Endodermal cell (in vitro differentiated cells): Measurements from ENCODE around the gene TSHZ3. TPM values are rescaled to one million over a fixed set of nuclear protein-coding genes. Genes with fewer than 3 reads are reported as not detected.

Experiments
- DNase-seq: peaks from one replicate; pipeline ENCODE4 v3.0.0-alpha.2; 2017
- H3K27ac ChIP-seq: 2 replicates; pipeline ENCODE4 v1.5.1; 2013; ENCODE audit warnings: mild to moderate bottlenecking, low read depth, low read length, moderate library complexity
- H3K27me3 ChIP-seq: 2 replicates; pipeline ENCODE4 v1.6.1; 2013; ENCODE audit warnings: mild to moderate bottlenecking, low read length, moderate library complexity; ENCODE audit not compliant: insufficient read depth, control insufficient read depth, poor library complexity, severe bottlenecking
- H3K36me3 ChIP-seq: 2 replicates; pipeline ENCODE4 v1.7.0; 2013; ENCODE audit warnings: mild to moderate bottlenecking, low read length, moderate library complexity; ENCODE audit not compliant: control insufficient read depth, insufficient read depth
- H3K4me1 ChIP-seq: one replicate; pipeline ENCODE4 v1.7.0; 2013; ENCODE audit warnings: low read length; ENCODE audit not compliant: control insufficient read depth, insufficient read depth
- H3K4me3 ChIP-seq: 2 replicates; pipeline ENCODE4 v1.5.1; 2013; ENCODE audit warnings: mild to moderate bottlenecking, low read length, moderate library complexity
- H3K9ac ChIP-seq: 2 replicates; pipeline ENCODE4 v1.6.1; 2013; ENCODE audit warnings: mild to moderate bottlenecking, low read length, moderate library complexity; ENCODE audit not compliant: poor library complexity, severe bottlenecking; ENCODE audit errors: extremely low read depth
- H3K9me3 ChIP-seq: 2 replicates; pipeline ENCODE4 v1.6.1; 2013; ENCODE audit warnings: mild to moderate bottlenecking, low read length, moderate library complexity; ENCODE audit not compliant: control insufficient read depth
- H3K27ac Mint-ChIP-seq: 2 replicates; pipeline ENCODE4 v1.8.0; 2020; ENCODE audit warnings: mixed read lengths
- H3K27me3 Mint-ChIP-seq: 2 replicates; pipeline ENCODE4 v1.8.0; 2021; ENCODE audit warnings: mild to moderate bottlenecking, mixed read lengths; ENCODE audit not compliant: insufficient read depth
- H3K36me3 Mint-ChIP-seq: 2 replicates; pipeline ENCODE4 v1.8.0; 2020; ENCODE audit warnings: low read depth, mixed read lengths
- H3K4me1 Mint-ChIP-seq: 2 replicates; pipeline ENCODE4 v1.8.0; 2020; ENCODE audit warnings: mixed read lengths
- H3K4me3 Mint-ChIP-seq: 2 replicates; pipeline ENCODE4 v1.8.0; 2020; ENCODE audit warnings: mild to moderate bottlenecking, moderate library complexity, mixed read lengths
- H3K9me3 Mint-ChIP-seq: 2 replicates; pipeline ENCODE4 v1.8.0; 2020; ENCODE audit warnings: mild to moderate bottlenecking, mixed read lengths
- WGBS, 2 experiments: methylation state at CpG; one replicate each; pipeline versions ENCODE4 v1.1.5 to v1.1.7; 2013; ENCODE audit warnings: missing lambda C conversion rate in 2 of 2, mixed read lengths in 1 of 2; ENCODE audit not compliant: insufficient coverage in 1 of 2, insufficient read length in 1 of 2; 5-methylcytosine and 5-hydroxymethylcytosine counted together
- total RNA-seq, 2 donors: library from RNA; stranded (reverse); fragmentation: NEBNext Ultra II Directional in 1 of 2; extraction: Animal tissue kit (Norgen Biotek cat#: 25700) in 1 of 2; gene quantifications; 2 replicates in 1 of 2; 3 replicates in 1 of 2; pipeline ENCODE4 v1.2.1, GENCODE V29; 2021
- TF ChIP-seq, protein P1 (sequence below): fragments of 200-600 bp; sonication (generic); conservative IDR thresholded peaks from 2 replicates; pipeline ENCODE4 v1.5.0; 2021; ENCODE audit warnings: antibody characterized with exemption, mild to moderate bottlenecking

Gene TSHZ3
- total RNA-seq, 2 donors from 2014 or later = 0.84 to 2.1 TPM

DNA sequence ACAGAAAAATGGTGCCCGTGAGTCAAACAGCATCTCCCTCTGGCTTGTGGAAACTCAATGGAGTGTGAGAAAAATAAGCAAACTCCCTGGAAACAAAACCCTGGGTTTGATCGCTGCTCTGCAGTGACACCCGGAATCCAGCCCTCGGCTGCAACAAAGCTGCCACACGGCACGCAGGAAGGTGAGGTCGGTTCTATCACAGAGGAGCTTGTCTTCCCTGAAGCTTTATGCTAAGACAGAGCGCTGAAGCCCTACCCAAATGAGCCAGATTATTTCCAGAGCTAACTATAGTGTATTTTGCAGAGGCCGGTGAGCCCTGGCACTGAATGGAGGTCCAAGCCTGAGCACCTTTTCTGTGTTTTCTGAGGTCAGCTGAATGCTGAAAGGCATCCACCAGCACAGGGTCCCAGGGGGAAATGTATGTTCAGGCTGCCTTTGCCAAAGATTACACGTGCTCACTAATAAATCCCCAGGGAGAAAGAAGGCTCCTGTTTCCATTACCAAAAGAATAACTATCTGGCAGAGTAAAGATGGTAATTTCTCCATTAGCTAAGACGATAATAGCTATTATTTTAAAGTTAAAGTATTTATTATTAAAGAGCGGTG lies 77.8 kb downstream of the TSHZ3 start:
- Histone ChIP-seq H3K9ac (no peak overlapping the region), H3K27me3 (no peaks in the 10 kb centered on the region), H3K4me1 (no peaks in the 10 kb centered on the region), H3K36me3 (no peaks in the 10 kb centered on the region), H3K27ac (no peak overlapping the region), H3K4me3 (no peak overlapping the region), H3K9me3 (no peaks in the 10 kb centered on the region)
- H3K9me3 Mint-ChIP-seq = no peaks in the 10 kb centered on the region
- TF ChIP-seq, protein P1, sequence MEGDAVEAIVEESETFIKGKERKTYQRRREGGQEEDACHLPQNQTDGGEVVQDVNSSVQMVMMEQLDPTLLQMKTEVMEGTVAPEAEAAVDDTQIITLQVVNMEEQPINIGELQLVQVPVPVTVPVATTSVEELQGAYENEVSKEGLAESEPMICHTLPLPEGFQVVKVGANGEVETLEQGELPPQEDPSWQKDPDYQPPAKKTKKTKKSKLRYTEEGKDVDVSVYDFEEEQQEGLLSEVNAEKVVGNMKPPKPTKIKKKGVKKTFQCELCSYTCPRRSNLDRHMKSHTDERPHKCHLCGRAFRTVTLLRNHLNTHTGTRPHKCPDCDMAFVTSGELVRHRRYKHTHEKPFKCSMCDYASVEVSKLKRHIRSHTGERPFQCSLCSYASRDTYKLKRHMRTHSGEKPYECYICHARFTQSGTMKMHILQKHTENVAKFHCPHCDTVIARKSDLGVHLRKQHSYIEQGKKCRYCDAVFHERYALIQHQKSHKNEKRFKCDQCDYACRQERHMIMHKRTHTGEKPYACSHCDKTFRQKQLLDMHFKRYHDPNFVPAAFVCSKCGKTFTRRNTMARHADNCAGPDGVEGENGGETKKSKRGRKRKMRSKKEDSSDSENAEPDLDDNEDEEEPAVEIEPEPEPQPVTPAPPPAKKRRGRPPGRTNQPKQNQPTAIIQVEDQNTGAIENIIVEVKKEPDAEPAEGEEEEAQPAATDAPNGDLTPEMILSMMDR = no peak
- WGBS, 2 experiments = 91 to 92% methylated on average over 9 to 10 of the region's 12 CpGs
- H3K4me3 Mint-ChIP-seq = no peak overlapping the region
- H3K27ac Mint-ChIP-seq = no peak overlapping the region
- no peak for DNase-seq
- no peaks in the 10 kb centered on the region for H3K4me1 Mint-ChIP-seq
- no peaks in the 10 kb centered on the region for H3K27me3 Mint-ChIP-seq
- H3K36me3 Mint-ChIP-seq = no peaks in the 10 kb centered on the region

- no peaks in the 10 kb centered on the region for H3K9me3 Mint-ChIP-seq
- H3K9ac ChIP-seq = no peak overlapping the region
- no peaks in the 10 kb centered on the region for H3K27me3 Mint-ChIP-seq
- no peaks in the 10 kb centered on the region for H3K36me3 ChIP-seq
- no peaks in the 10 kb centered on the region for H3K9me3 ChIP-seq
- no peak overlapping the region for H3K4me3 ChIP-seq
- H3K27me3 ChIP-seq = no peaks in the 10 kb centered on the region
- no peak overlapping the region for H3K27ac Mint-ChIP-seq
- no peak overlapping the region for H3K27ac ChIP-seq
- no peaks in the 10 kb centered on the region for H3K36me3 Mint-ChIP-seq
- no peaks in the 10 kb centered on the region for H3K4me1 ChIP-seq
- H3K4me3 Mint-ChIP-seq = no peak overlapping the region
- WGBS, 2 experiments = 92 to 98% methylated on average over 5 to 6 of the region's 6 CpGs
- H3K4me1 Mint-ChIP-seq = no peaks in the 10 kb centered on the region
- no peak for DNase-seq
- TF ChIP-seq, protein P1 = no peak
Observed at GRCh38 chr19:31270897-31271296, 78.3 kb downstream of the TSHZ3 start.

- no peak for DNase-seq
- Histone ChIP-seq H3K27me3 (no peaks in the 10 kb centered on the region), H3K4me1 (no peaks in the 10 kb centered on the region), H3K36me3 (no peaks in the 10 kb centered on the region), H3K9me3 (no peaks in the 10 kb centered on the region), H3K27ac (no peak overlapping the region), H3K9ac (no peak overlapping the region), H3K4me3 (no peak overlapping the region)
- Mint-ChIP-seq H3K4me3 (no peak overlapping the region), H3K9me3 (no peaks in the 10 kb centered on the region), H3K36me3 (no peaks in the 10 kb centered on the region), H3K27me3 (no peaks in the 10 kb centered on the region), H3K27ac (no peak overlapping the region), H3K4me1 (no peaks in the 10 kb centered on the region)
- TF ChIP-seq, protein P1 = no peak
- WGBS, 2 experiments = 91 to 96% methylated on average over 7 to 10 of the region's 10 CpGs
Observed at GRCh38 chr19:31269425-31270127, 79.7 kb downstream of the TSHZ3 start.
